Measurements from ENCODE around the gene SCN1A. TPM values are rescaled to one million over a fixed set of nuclear protein-coding genes. Genes with fewer than 3 reads are reported as not detected.
"Not testable (repeated sequence)": the region's sequence is repeated elsewhere in the genome, so short reads cannot be mapped to it uniquely, and the experiment has no call there.

Gene SCN1A
- polyA plus RNA-seq, 1 of the 3 experiments (the other 2 are of a cell fraction): not detected

DNA sequence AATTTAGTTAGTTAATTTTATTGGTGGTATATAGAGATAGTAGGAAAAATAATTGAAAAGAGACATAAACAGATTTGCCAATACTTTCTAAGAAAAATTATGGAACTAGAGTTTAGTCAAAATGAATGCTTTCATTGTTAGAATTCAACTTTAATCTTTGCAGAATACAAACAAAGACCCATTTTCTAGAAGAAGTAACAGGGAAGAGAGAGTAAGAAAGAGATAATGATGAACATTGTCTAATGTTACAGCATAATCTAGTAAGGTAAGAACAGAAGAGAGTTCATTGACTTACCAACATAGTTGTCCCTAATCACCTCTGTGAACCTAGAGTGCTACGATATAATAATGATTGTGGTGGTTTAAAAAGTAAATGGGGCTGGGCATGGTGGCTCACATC lies 23.7 kb downstream of the SCN1A start:
- no peak for TF ChIP-seq FOSL2 (IDR thresholded peaks at IDR 0.05; ENCODE audit: borderline replicate concordance, low read depth)
- TF ChIP-seq CHD2 (IDR thresholded peaks at IDR 0.05; ENCODE audit: low read length, partially characterized antibody): no peak
- no peak for TF ChIP-seq CTCF (IDR thresholded peaks at IDR 0.05)
- TF ChIP-seq YY1 (IDR thresholded peaks at IDR 0.05; ENCODE audit: low read depth): no peak
- Histone ChIP-seq H3K4me3 (ENCODE audit: low read depth in 2 of 2, low read length in 1 of 2) (no peak overlapping the region), H3K9me2 (no peaks in the 10 kb centered on the region), H3K9ac (no peak overlapping the region), H3K27ac (ENCODE audit: low read depth in 2 of 2, low read length in 1 of 2) (no peak overlapping the region), H3F3A (replicated peaks; ENCODE audit: insufficient read depth) (no peaks in the 10 kb centered on the region), H3K27me3 (ENCODE audit: insufficient read depth) (no peaks in the 10 kb centered on the region), H3K79me2 (ENCODE audit: insufficient read depth) (no peaks in the 10 kb centered on the region), H3K4me1 (ENCODE audit: control insufficient read depth in 1 of 2, insufficient read depth in 2 of 2, low read depth in 1 of 2, low read length in 1 of 2) (no peaks in the 10 kb centered on the region; a peak in 1 of 4 replicates), H3K4me2 (no peak overlapping the region), H3K36me3 (replicated peaks in 1 of 2; ENCODE audit: control insufficient read depth in 1 of 2, insufficient read depth in 2 of 2, low read length in 1 of 2) (no peaks in the 10 kb centered on the region), H2AFZ (ENCODE audit: low read depth) (no peak overlapping the region), H4K20me1 (ENCODE audit: insufficient read depth) (no peaks in the 10 kb centered on the region), H3K9me3 (no peaks in the 10 kb centered on the region)
- DNase-seq: no peak
- ChIA-PET CTCF (interaction anchor here (1.9 to 3.1 kb wide), 2 partner anchors 24 to 46 kb away, joined by 5 to 16 read pairs; partner anchors contain the start of gene SCN1A), POLR2A (no interaction called here)
- WGBS (ENCODE audit: low lambda C conversion rate): 93% methylated on average over 1 of the region's 1 CpG

DNA sequence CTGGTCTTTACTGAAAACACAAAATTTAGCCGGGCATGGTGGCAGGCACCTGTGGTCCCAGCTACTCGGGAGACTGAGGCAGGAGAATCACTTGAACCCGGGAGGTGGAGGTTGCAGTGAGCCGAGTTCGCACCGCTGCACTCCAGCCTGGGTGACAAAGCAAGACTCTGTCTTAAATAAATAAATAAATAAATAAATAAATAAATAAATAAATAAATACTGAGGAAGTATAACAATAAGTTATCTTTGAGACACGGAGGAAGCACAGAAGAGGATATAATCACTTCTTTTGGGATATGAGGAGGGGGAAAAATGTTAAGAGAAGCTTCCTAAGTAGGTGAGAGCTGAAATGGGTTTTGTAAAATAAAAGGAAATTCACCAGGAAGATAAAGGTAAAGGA lies 24.5 kb downstream of the SCN1A start:
- H3F3A ChIP-seq (replicated peaks; ENCODE audit: insufficient read depth); H3K4me1 ChIP-seq (ENCODE audit: control insufficient read depth in 1 of 2, insufficient read depth in 2 of 2, low read depth in 1 of 2, low read length in 1 of 2); H3K4me2 ChIP-seq; POLR2A ChIA-PET; H3K27me3 ChIP-seq (ENCODE audit: insufficient read depth); H3K9ac ChIP-seq; H2AFZ ChIP-seq (ENCODE audit: low read depth); H3K36me3 ChIP-seq (replicated peaks in 1 of 2; ENCODE audit: control insufficient read depth in 1 of 2, insufficient read depth in 2 of 2, low read length in 1 of 2); H3K4me3 ChIP-seq (ENCODE audit: low read depth in 2 of 2, low read length in 1 of 2); H3K9me2 ChIP-seq; DNase-seq; H4K20me1 ChIP-seq (ENCODE audit: insufficient read depth); H3K79me2 ChIP-seq (ENCODE audit: insufficient read depth); H3K27ac ChIP-seq (ENCODE audit: low read depth in 2 of 2, low read length in 1 of 2); H3K9me3 ChIP-seq: not testable (repeated sequence)
- CTCF ChIA-PET: interaction anchor here (1.1 to 3.1 kb wide), 3 partner anchors 25 to 149 kb away, joined by 3 to 16 read pairs (median 5); partner anchors contain the start of genes SCN1A and TTC21B
- WGBS (ENCODE audit: low lambda C conversion rate): 91% methylated on average over 7 of the region's 7 CpGs

- no peak overlapping the region for H2AFZ ChIP-seq (ENCODE audit: low read depth)
- H3K4me1 ChIP-seq (ENCODE audit: control insufficient read depth in 1 of 2, insufficient read depth in 2 of 2, low read depth in 1 of 2, low read length in 1 of 2): no peaks in the 10 kb centered on the region
- 88% methylated on average over 1 of the region's 1 CpG for WGBS (ENCODE audit: low lambda C conversion rate)
Observed at GRCh38 chr2:166094325-166094724, 33.5 kb downstream of the SCN1A start.

More at GRCh38 chr2:166094325-166094724, 33.5 kb downstream of the SCN1A start:
- Histone ChIP-seq H3K9me3 (no peaks in the 10 kb centered on the region), H3K4me3 (ENCODE audit: low read depth in 2 of 2, low read length in 1 of 2) (no peak overlapping the region), H3K27me3 (ENCODE audit: insufficient read depth) (no peaks in the 10 kb centered on the region), H3K79me2 (ENCODE audit: insufficient read depth) (no peaks in the 10 kb centered on the region), H3K27ac (ENCODE audit: low read depth in 2 of 2, low read length in 1 of 2) (no peak overlapping the region), H3K4me2 (no peak overlapping the region), H3K9ac (no peak overlapping the region), H3F3A (replicated peaks; ENCODE audit: insufficient read depth) (no peaks in the 10 kb centered on the region), H3K9me2 (no peaks in the 10 kb centered on the region), H4K20me1 (ENCODE audit: insufficient read depth) (no peaks in the 10 kb centered on the region), H3K36me3 (replicated peaks in 1 of 2; ENCODE audit: control insufficient read depth in 1 of 2, insufficient read depth in 2 of 2, low read length in 1 of 2) (no peaks in the 10 kb centered on the region)
- POLR2A ChIA-PET: no interaction called here
- TF ChIP-seq RFX5 (IDR thresholded peaks at IDR 0.05; ENCODE audit: low read length): no peak
- no peak for TF ChIP-seq POLR2AphosphoS5 (IDR thresholded peaks at IDR 0.05; ENCODE audit: low read depth, low read length)
- TF ChIP-seq ZBTB33 (IDR thresholded peaks at IDR 0.05; ENCODE audit: borderline replicate concordance, low read depth): no peak
- CTCF ChIA-PET: interaction anchor here (4.2 kb wide), 1 partner anchor 33 kb away, joined by 15 read pairs; the partner anchor contains the start of gene SCN1A
- no peak for DNase-seq

All from SK-N-SH (cell line).